OCI-LY3 (cell line): ENCODE data around the gene CSNK1G2.

ENCODE experiments used
- EZH2phosphoT487 ChIP-seq: fragments of 200-600 bp; shearing (Covaris generic); IDR thresholded peaks from 2 replicates; pipeline ENCODE4 v1.6.1; 2018; ENCODE audit warnings: antibody characterized with exemption, mixed run types, low read depth
- TF ChIP-seq, protein P1 (sequence below): fragments of 200-600, 300-600 bp; sonication (generic); IDR thresholded peaks from 2 replicates; pipeline ENCODE4 v1.5.1; 2014; ENCODE audit warnings: antibody characterized with exemption, low read length, low read depth

DNA sequence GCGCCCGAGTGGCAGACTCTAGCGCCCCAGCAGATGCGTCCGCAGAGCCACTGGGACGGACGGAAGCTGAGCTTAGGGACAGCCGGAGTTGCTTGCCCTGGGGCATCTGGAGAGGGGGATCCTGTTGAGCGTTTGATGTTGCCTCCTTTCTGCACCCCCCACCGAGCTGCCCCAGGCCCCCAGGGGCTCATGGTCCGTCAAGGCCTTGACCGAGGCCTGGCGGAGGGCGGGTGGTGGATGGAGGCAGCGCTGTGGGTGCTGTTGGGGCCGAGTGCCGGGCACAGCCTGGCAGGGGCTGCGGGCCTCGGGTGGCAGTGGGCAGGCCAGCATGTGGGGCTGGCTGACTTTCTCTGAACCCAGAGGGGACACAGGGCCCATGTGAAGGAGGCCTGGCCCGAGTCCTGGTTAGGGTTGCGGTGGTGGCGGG, 2.7 kb downstream of the CSNK1G2 start:
- TF ChIP-seq, protein P1, sequence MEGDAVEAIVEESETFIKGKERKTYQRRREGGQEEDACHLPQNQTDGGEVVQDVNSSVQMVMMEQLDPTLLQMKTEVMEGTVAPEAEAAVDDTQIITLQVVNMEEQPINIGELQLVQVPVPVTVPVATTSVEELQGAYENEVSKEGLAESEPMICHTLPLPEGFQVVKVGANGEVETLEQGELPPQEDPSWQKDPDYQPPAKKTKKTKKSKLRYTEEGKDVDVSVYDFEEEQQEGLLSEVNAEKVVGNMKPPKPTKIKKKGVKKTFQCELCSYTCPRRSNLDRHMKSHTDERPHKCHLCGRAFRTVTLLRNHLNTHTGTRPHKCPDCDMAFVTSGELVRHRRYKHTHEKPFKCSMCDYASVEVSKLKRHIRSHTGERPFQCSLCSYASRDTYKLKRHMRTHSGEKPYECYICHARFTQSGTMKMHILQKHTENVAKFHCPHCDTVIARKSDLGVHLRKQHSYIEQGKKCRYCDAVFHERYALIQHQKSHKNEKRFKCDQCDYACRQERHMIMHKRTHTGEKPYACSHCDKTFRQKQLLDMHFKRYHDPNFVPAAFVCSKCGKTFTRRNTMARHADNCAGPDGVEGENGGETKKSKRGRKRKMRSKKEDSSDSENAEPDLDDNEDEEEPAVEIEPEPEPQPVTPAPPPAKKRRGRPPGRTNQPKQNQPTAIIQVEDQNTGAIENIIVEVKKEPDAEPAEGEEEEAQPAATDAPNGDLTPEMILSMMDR, result no peak
- no peak for TF ChIP-seq EZH2phosphoT487
